DOHH2 (cell line): ENCODE measurements around the gene SVBP.

Experiments
- H3F3A ChIP-seq: fragments of 200-600 bp; sonication (generic), shearing (Covaris generic); 2 replicates; pipeline ENCODE4 v1.6.0; 2016; ENCODE audit warnings: antibody characterized with exemption, mild to moderate bottlenecking; ENCODE audit not compliant: control insufficient read depth, insufficient read depth
- H3K27ac ChIP-seq: fragments of 200-600 bp; sonication (generic); 2 replicates; pipeline ENCODE4 v1.5.1; 2014; ENCODE audit warnings: low read depth, mild to moderate bottlenecking, low read length, moderate library complexity
- H3K27me3 ChIP-seq: fragments of 200-600 bp; sonication (generic); 2 replicates; pipeline ENCODE4 v1.6.1; 2014; ENCODE audit warnings: mild to moderate bottlenecking, low read length, mixed read lengths; ENCODE audit not compliant: control insufficient read depth
- H3K36me3 ChIP-seq: fragments of 200-600 bp; sonication (generic); 2 replicates; pipeline ENCODE4 v1.6.1; 2014; ENCODE audit warnings: mild to moderate bottlenecking, low read length, moderate library complexity, mixed read lengths; ENCODE audit not compliant: control insufficient read depth
- H3K4me1 ChIP-seq: fragments of 200-600 bp; sonication (generic); 2 replicates; pipeline ENCODE4 v1.6.1; 2014; ENCODE audit warnings: mild to moderate bottlenecking, low read length, mixed read lengths; ENCODE audit not compliant: control insufficient read depth
- H3K4me2 ChIP-seq: fragments of 200-600 bp; sonication (generic); 2 replicates; pipeline ENCODE4 v1.6.0; 2014; ENCODE audit warnings: mild to moderate bottlenecking, low read length, moderate library complexity
- H3K4me3 ChIP-seq: fragments of 200-600 bp; sonication (generic); 2 replicates; pipeline ENCODE4 v1.5.1; 2014; ENCODE audit warnings: mild to moderate bottlenecking, low read length, mixed read lengths
- H3K79me2 ChIP-seq: fragments of 200-600 bp; sonication (generic); 2 replicates; pipeline ENCODE4 v1.6.1; 2014; ENCODE audit warnings: mild to moderate bottlenecking, low read length, mixed read lengths; ENCODE audit not compliant: control insufficient read depth
- H3K9me2 ChIP-seq: fragments of 200-600 bp; sonication (generic); replicated peaks from 2 replicates; pipeline ENCODE4 v1.6.1; 2014; ENCODE audit warnings: mild to moderate bottlenecking, low read length, mixed read lengths; ENCODE audit not compliant: control insufficient read depth
- H3K9me3 ChIP-seq: fragments of 200-600 bp; sonication (generic); 2 replicates; pipeline ENCODE4 v1.6.1; 2014; ENCODE audit warnings: antibody characterized with exemption, low read length, mixed read lengths; ENCODE audit not compliant: control insufficient read depth, insufficient read depth
- H4K20me1 ChIP-seq: fragments of 200-600 bp; sonication (generic); 2 replicates; pipeline ENCODE4 v1.6.0; 2014; ENCODE audit warnings: low read depth, mild to moderate bottlenecking, antibody characterized with exemption, low read length, moderate library complexity; ENCODE audit not compliant: control insufficient read depth, insufficient read depth
- CTCF ChIP-seq: fragments of 200-600 bp; sonication (generic); IDR thresholded peaks from one replicate; pipeline ENCODE4 v1.5.1; 2014; ENCODE audit warnings: antibody characterized with exemption, mild to moderate bottlenecking, low read depth, low read length; ENCODE audit not compliant: poor library complexity, severe bottlenecking
- EZH2phosphoT487 ChIP-seq: fragments of 200-600 bp; sonication (generic); IDR thresholded peaks from 2 replicates; pipeline ENCODE4 v1.6.1; 2017; ENCODE audit warnings: borderline replicate concordance, mild to moderate bottlenecking, antibody characterized with exemption, low read length, moderate library complexity, mixed read lengths

Gene SVBP

GRCh38 chr1:42761567-42761966, 55.6 kb downstream of the SVBP start:
- TF ChIP-seq EZH2phosphoT487, result no peak
- H3K4me2 ChIP-seq, result no peak overlapping the region

GRCh38 chr1:42759114-42759513, 58.1 kb downstream of the SVBP start:
- no peaks in the 10 kb centered on the region for H3K27me3 ChIP-seq
- no peaks in the 10 kb centered on the region for H4K20me1 ChIP-seq
- no peak overlapping the region for H3K4me3 ChIP-seq
- H3K79me2 ChIP-seq, result peaks cover 13% of the 10 kb centered on the region
- no peaks in the 10 kb centered on the region for H3K9me3 ChIP-seq
- peaks cover 9% of the 10 kb centered on the region; the same call in 1 of the 2 replicates for H3K4me1 ChIP-seq
- TF ChIP-seq EZH2phosphoT487 (no peak), CTCF (no peak)
- peaks cover 64% of the 10 kb centered on the region for H3K36me3 ChIP-seq
- no peak overlapping the region for H3K27ac ChIP-seq
- no peaks in the 10 kb centered on the region for H3F3A ChIP-seq
- H3K9me2 ChIP-seq, result no peaks in the 10 kb centered on the region
- H3K4me2 ChIP-seq, result no peak overlapping the region

More at GRCh38 chr1:42761567-42761966, 55.6 kb downstream of the SVBP start:
- H3K36me3 ChIP-seq, result peaks cover 42% of the 10 kb centered on the region
- no peaks in the 10 kb centered on the region for H3K9me3 ChIP-seq
- peaks cover 2% of the 10 kb centered on the region; the same call in 1 of the 2 replicates for H3F3A ChIP-seq
- peaks cover 37% of the 10 kb centered on the region for H3K79me2 ChIP-seq
- no peak overlapping the region for H3K27ac ChIP-seq
- no peak overlapping the region for H3K4me3 ChIP-seq
- peaks cover 12% of the 10 kb centered on the region; the same call in 1 of the 2 replicates for H4K20me1 ChIP-seq
- H3K27me3 ChIP-seq, result no peaks in the 10 kb centered on the region
- no peaks in the 10 kb centered on the region for H3K9me2 ChIP-seq
- peaks cover 25% of the 10 kb centered on the region for H3K4me1 ChIP-seq

GRCh38 chr1:42758641-42759040, 58.6 kb downstream of the SVBP start:
- Histone ChIP-seq H3K27me3 (no peaks in the 10 kb centered on the region), H3K36me3 (peaks cover 65% of the 10 kb centered on the region), H3K79me2 (peaks cover 8% of the 10 kb centered on the region), H3K4me2 (no peak overlapping the region), H3F3A (no peaks in the 10 kb centered on the region), H3K27ac (no peak overlapping the region), H4K20me1 (no peaks in the 10 kb centered on the region), H3K4me1 (peaks cover 9% of the 10 kb centered on the region; the same call in 1 of the 2 replicates), H3K9me2 (no peaks in the 10 kb centered on the region), H3K4me3 (no peak overlapping the region), H3K9me3 (no peaks in the 10 kb centered on the region)
- TF ChIP-seq CTCF (no peak), EZH2phosphoT487 (no peak)

- Histone ChIP-seq H3K4me3 (no peak overlapping the region), H3K4me2 (no peak overlapping the region), H4K20me1 (no peaks in the 10 kb centered on the region), H3K9me3 (no peaks in the 10 kb centered on the region), H3F3A (no peaks in the 10 kb centered on the region), H3K79me2 (peaks cover 4% of the 10 kb centered on the region; the same call in 1 of the 2 replicates), H3K27ac (no peak overlapping the region), H3K9me2 (no peaks in the 10 kb centered on the region), H3K27me3 (no peaks in the 10 kb centered on the region), H3K36me3 (peaks cover 70% of the 10 kb centered on the region), H3K4me1 (peaks cover 9% of the 10 kb centered on the region; the same call in 1 of the 2 replicates)
- TF ChIP-seq CTCF (no peak), EZH2phosphoT487 (no peak)
These were observed 59.3 kb downstream of the SVBP start for GRCh38 chr1:42757892-42758275.
